Left ventricle myocardium inferior (tissue), 1 donor: ENCODE data around the gene EMID1. TPM values are rescaled to one million over a fixed set of nuclear protein-coding genes. Genes with fewer than 3 reads are reported as not detected.

ENCODE experiments used
- DNase-seq: peaks from one replicate; pipeline ENCODE4 v3.0.0-alpha.2; 2020
- H3K27ac ChIP-seq: fragments of 200-600 bp; replicated peaks from 2 replicates; pipeline ENCODE4 v1.8.0; 2021
- H3K27me3 ChIP-seq: fragments of 200-600 bp; 2 replicates; pipeline ENCODE4 v1.8.0; 2021; ENCODE audit warnings: low read depth
- H3K36me3 ChIP-seq: fragments of 200-600 bp; 2 replicates; pipeline ENCODE4 v1.8.0; 2021
- H3K4me1 ChIP-seq: fragments of 200-600 bp; 2 replicates; pipeline ENCODE4 v1.8.0; 2021
- H3K4me3 ChIP-seq: fragments of 200-600 bp; 2 replicates; pipeline ENCODE4 v1.8.0; 2021; ENCODE audit warnings: mild to moderate bottlenecking, moderate library complexity
- H3K9me3 ChIP-seq: fragments of 200-600 bp; replicated peaks from 2 replicates; pipeline ENCODE4 v1.8.0; 2021
- CTCF ChIP-seq: fragments of 200-600 bp; IDR thresholded peaks from 2 replicates; pipeline ENCODE4 v1.8.0; 2021; ENCODE audit warnings: antibody characterized with exemption, mild to moderate bottlenecking, borderline replicate concordance
- intact Hi-C: fragments of 100-400 bp; cut with micrococcal nuclease; formaldehyde crosslinking; loops from one replicate; pipeline ENCODE4 v1.11.0; 2022
- total RNA-seq: library from RNA; stranded (reverse); fragmentation: NEBNext Ultra II Directional; extraction: Animal tissue kit (Norgen Biotek cat#: 25700); gene quantifications from one replicate; pipeline ENCODE4 v1.2.1, GENCODE V29; 2021
- donor health status: DM: no; HTN: yes; CAD: no; lungs with severe emphysema.

The EMID1 gene
- total RNA-seq, 1 donor from 2014 or later = 0.74 TPM

GRCh38 chr22:29187831-29188230 is 17.9 kb upstream of the EMID1 start:
- no peak overlapping the region for H3K4me3 ChIP-seq
- no peaks in the 10 kb centered on the region for H3K27me3 ChIP-seq
- no peaks in the 10 kb centered on the region for H3K36me3 ChIP-seq
- intact Hi-C loops = no loop called here
- no peaks in the 10 kb centered on the region for H3K9me3 ChIP-seq
- H3K27ac ChIP-seq = no peak overlapping the region
- no peak for TF ChIP-seq CTCF
- no peak for DNase-seq
- no peaks in the 10 kb centered on the region for H3K4me1 ChIP-seq

- H3K27ac ChIP-seq = no peak overlapping the region
- H3K36me3 ChIP-seq = no peaks in the 10 kb centered on the region
- no peak for DNase-seq
- H3K27me3 ChIP-seq = no peaks in the 10 kb centered on the region
- H3K4me3 ChIP-seq = no peak overlapping the region
- intact Hi-C loops = no loop called here
- no peaks in the 10 kb centered on the region for H3K9me3 ChIP-seq
- peaks cover under 1% of the 10 kb centered on the region for H3K4me1 ChIP-seq
- TF ChIP-seq CTCF = no peak
These were observed 15.6 kb upstream of the EMID1 start for GRCh38 chr22:29190051-29190450.

- no peaks in the 10 kb centered on the region for H3K9me3 ChIP-seq
- no peak overlapping the region for H3K27ac ChIP-seq
- DNase-seq = no peak
- no peak overlapping the region for H3K4me3 ChIP-seq
- no peaks in the 10 kb centered on the region for H3K27me3 ChIP-seq
- no peak for TF ChIP-seq CTCF
- H3K36me3 ChIP-seq = no peaks in the 10 kb centered on the region
- intact Hi-C loops = no loop called here
- peaks cover 9% of the 10 kb centered on the region for H3K4me1 ChIP-seq
These were observed 14.8 kb upstream of the EMID1 start for GRCh38 chr22:29190918-29191317.

- Histone ChIP-seq H3K27me3 (no peaks in the 10 kb centered on the region), H3K9me3 (no peaks in the 10 kb centered on the region), H3K4me3 (no peak overlapping the region), H3K36me3 (no peaks in the 10 kb centered on the region), H3K4me1 (peaks cover 11% of the 10 kb centered on the region), H3K27ac (no peak overlapping the region)
- TF ChIP-seq CTCF = no peak
- no peak for DNase-seq
- intact Hi-C loops = no loop called here
These were observed 12.7 kb upstream of the EMID1 start for GRCh38 chr22:29193021-29193420.

DNA sequence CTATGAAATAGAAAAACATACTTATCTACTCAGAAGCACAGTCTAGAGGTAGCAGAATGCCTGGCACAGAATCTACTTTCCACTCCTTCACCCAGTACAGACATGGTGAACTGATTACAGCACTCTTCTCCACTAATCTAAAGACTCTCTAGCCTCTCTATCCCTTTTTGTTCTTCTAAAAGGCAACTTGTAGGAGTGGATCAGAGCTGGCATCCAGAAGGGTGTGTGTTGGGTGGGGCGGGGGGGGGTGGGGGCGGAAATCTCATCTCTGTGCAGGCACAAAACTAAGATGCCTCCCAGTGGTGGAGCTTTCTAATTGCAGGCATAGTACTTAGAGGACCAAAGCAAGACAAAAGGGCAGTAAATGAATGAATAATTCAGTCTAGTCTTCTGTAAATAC is 11.5 kb upstream of the EMID1 start:
- no peak for DNase-seq
- intact Hi-C loops = no loop called here
- TF ChIP-seq CTCF = no peak
- Histone ChIP-seq H3K36me3 (no peaks in the 10 kb centered on the region), H3K27me3 (no peaks in the 10 kb centered on the region), H3K9me3 (peaks cover 3% of the 10 kb centered on the region), H3K4me3 (no peak overlapping the region), H3K27ac (no peak overlapping the region), H3K4me1 (peaks cover 11% of the 10 kb centered on the region)
